Small intestine (tissue), 7 donors: Measurements from ENCODE around the gene NDST4. TPM values are rescaled to one million over a fixed set of nuclear protein-coding genes. Genes with fewer than 3 reads are reported as not detected.

Experiments used
- DNase-seq, 2 donors: peaks; one replicate each; pipeline versions ENCODE4 v3.0.0 to v3.0.0-alpha.2; 2013
- FAIRE-seq: peaks from 2 replicates; lab custom pipeline; 2012; peaks lifted over from hg19 to GRCh38; lab: Jason Lieb, UNC
- H3K27ac ChIP-seq, 3 donors: one replicate each; pipeline ENCODE4 v1.5.1; 2013; ENCODE audit warnings: low read length in 2 of 3, mild to moderate bottlenecking in 2 of 3, control low read depth in 1 of 3, inconsistent platforms in 1 of 3, low read depth in 1 of 3, moderate library complexity in 1 of 3
- H3K27me3 ChIP-seq, 3 donors: one replicate each; pipeline ENCODE4 v1.6.1; 2013; ENCODE audit warnings: low read length in 3 of 3, inconsistent platforms in 1 of 3; ENCODE audit not compliant: control insufficient read depth in 3 of 3, insufficient read depth in 3 of 3
- H3K36me3 ChIP-seq, 3 donors: one replicate each; pipeline ENCODE4 v1.6.1; 2013; ENCODE audit warnings: low read length in 3 of 3, inconsistent platforms in 1 of 3, low read depth in 1 of 3, mild to moderate bottlenecking in 1 of 3, moderate library complexity in 1 of 3; ENCODE audit not compliant: control insufficient read depth in 3 of 3, insufficient read depth in 2 of 3
- H3K4me1 ChIP-seq, 3 donors: one replicate each; pipeline ENCODE4 v1.6.1; 2013; ENCODE audit warnings: low read length in 2 of 3, inconsistent platforms in 1 of 3, low read depth in 1 of 3, mild to moderate bottlenecking in 1 of 3, moderate library complexity in 1 of 3; ENCODE audit not compliant: control insufficient read depth in 3 of 3, insufficient read depth in 2 of 3
- H3K4me3 ChIP-seq, 3 donors: one replicate each; pipeline ENCODE4 v1.5.1; 2013; ENCODE audit warnings: low read length in 3 of 3, control low read depth in 1 of 3, inconsistent platforms in 1 of 3, low read depth in 1 of 3, mild to moderate bottlenecking in 1 of 3, moderate library complexity in 1 of 3
- H3K9me3 ChIP-seq, 2 donors: one replicate each; pipeline ENCODE4 v1.6.1; 2013; ENCODE audit warnings: low read depth in 1 of 2, low read length in 1 of 2; ENCODE audit not compliant: control insufficient read depth in 2 of 2, insufficient read depth in 1 of 2
- WGBS, 3 donors: extraction: QIAGEN DNeasy Blood & Tissue Kit; methylation state at CpG; one replicate each; pipeline ENCODE4 v1.1.7; 2013; 5-methylcytosine and 5-hydroxymethylcytosine counted together
- polyA plus RNA-seq, 4 donors: library from polyadenylated mRNA; stranded (reverse) in 3 of 4; unstranded in 1 of 4; fragments of 200-250 nt in 3 of 4; fragments of 120-200 nt in 1 of 4; gene quantifications; one replicate each; pipeline versions ENCODE4 v1.2.1 to v1.2.3, GENCODE V29; 2013
- donor health status: healthy with polysubstance abuse.
- donor health status: control.
- donor health status: control.
- donor health status: Bipolar disorder and iron deficiency.
- donor health status: healthy.

NDST4 gene
- polyA plus RNA-seq, 4 donors = 0.46 TPM; not detected in 3

DNA sequence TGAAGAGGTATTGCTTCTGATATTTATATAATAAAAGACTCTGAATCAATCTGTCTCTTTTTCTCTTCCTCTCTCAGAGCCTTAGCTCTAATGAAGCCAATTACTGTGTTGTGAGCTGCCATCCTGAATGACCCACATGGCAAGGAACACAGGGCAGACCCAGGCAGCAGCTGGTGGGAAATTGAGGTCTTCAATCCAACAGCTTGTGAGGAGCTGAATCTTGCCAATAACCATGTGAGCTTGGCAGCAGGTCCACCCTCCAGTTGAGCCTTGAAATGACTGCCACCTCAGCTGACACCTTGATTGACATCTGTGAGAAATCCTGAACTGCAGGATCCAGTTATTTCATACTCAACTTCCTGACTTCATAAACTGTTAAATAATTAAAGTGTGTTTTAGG lies 149.4 kb downstream of the NDST4 start:
- Histone ChIP-seq H3K4me3 (no peak overlapping the region), H3K27me3 (no peaks in the 10 kb centered on the region), H3K9me3 (no peaks in the 10 kb centered on the region), H3K36me3 (no peaks in the 10 kb centered on the region), H3K27ac (no peak overlapping the region), H3K4me1 (no peaks in the 10 kb centered on the region)
- FAIRE-seq (no peak), DNase-seq (no peak)

DNA sequence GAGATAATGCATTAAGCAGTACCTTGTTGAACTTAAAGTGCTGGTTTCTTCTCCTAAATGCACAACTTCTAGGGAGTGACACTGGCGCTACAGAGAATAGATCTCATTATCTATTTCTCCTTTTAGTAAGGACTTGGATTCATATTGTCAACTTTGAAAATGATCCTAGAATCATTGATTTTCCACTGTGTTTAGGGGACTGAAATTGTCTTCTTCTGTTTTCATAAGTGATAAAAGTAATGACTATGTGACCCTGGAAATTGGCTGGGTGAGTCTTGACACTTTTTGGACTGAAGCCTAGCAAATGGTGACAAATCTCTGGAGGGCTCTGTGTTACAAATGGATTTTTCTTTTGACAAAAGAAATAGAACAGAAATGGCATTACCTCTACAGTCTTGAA lies 167.8 kb downstream of the NDST4 start:
- Histone ChIP-seq H3K27me3 (no peaks in the 10 kb centered on the region), H3K4me1 (no peaks in the 10 kb centered on the region), H3K4me3 (no peak overlapping the region), H3K9me3 (no peaks in the 10 kb centered on the region), H3K36me3 (no peaks in the 10 kb centered on the region), H3K27ac (no peak overlapping the region)
- FAIRE-seq = no peak
- DNase-seq = no peak
- WGBS, 3 donors = 94 to 100% (median 98%) methylated on average over 1 of the region's 1 CpG

DNA sequence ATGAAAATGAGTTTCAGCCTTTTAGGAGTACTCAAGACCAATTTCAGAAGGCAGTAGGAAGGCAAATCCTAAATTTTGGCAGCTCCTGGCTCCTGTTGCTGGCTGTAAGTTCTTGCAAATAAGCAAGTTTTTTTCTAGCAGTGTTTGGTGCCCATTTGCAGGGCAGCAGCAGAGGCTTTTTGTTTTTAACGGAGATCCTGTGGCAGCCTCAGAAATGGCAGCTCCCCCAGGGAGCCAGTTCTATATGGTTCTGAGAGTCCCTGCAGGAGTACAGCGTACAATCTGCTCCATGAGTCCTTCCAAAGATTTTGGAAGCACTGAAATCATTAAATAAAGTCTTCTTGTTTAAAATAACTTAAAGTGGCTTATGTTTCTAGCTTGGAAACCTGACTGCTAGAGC lies 171.9 kb downstream of the NDST4 start:
- 63 to 81% (median 65%) methylated on average over 2 of the region's 2 CpGs for WGBS, 3 donors
- DNase-seq = no peak
- no peak for FAIRE-seq

DNA sequence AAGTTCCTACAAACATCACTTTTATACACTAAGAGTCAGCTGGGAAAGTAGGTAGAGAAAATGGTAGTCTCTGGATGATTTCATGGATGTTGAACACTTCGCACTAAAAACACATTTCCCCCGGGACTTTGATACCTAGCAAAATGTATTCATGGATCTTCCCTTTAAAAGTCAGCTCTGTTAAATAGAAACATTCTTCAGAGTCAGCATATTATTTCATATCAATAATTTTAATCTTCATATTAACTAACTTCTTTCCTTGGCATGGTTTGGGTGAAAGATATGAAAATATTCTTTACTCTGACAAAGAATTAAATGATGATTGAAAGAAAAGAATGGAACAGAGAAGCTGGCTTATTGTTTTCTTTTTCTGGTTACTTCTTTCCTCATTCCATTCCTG lies 185.5 kb downstream of the NDST4 start:
- Histone ChIP-seq H3K4me3 (no peak overlapping the region), H3K27ac (no peak overlapping the region), H3K9me3 (no peaks in the 10 kb centered on the region), H3K36me3 (no peaks in the 10 kb centered on the region), H3K4me1 (no peaks in the 10 kb centered on the region), H3K27me3 (no peaks in the 10 kb centered on the region)
- DNase-seq (no peak), FAIRE-seq (no peak)
- 91 to 94% (median 93%) methylated on average over 2 of the region's 2 CpGs for WGBS, 3 donors

More for the DNA sequence above, 171.9 kb downstream of the NDST4 start:
- Histone ChIP-seq H3K4me1 (no peaks in the 10 kb centered on the region), H3K36me3 (no peaks in the 10 kb centered on the region), H3K4me3 (no peak overlapping the region), H3K27me3 (no peaks in the 10 kb centered on the region), H3K9me3 (no peaks in the 10 kb centered on the region), H3K27ac (no peak overlapping the region)

DNA sequence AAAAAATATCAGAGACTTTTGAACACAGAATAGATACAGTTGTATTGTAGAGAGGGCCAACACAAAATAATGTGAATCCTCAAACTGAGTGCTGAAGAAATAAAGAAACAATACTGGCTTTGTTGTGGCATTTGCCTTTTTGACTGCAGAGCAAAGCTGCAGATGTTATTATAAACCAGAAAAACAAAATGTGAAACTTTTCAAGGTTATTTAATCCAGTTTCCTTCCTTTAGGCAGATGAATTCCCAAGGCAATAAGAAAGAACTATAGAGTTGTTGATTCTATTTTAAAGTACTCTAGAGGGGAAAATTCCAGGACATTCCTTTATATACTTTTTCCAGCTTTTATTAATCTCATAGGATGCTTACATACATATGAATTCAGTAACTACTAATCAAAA lies 186.8 kb downstream of the NDST4 start:
- H3K4me1 ChIP-seq = peaks cover 0 to 5% (median 0%) of the 10 kb centered on the region in 3 donors
- H3K36me3 ChIP-seq = no peaks in the 10 kb centered on the region
- no peaks in the 10 kb centered on the region for H3K27me3 ChIP-seq
- no peak overlapping the region for H3K4me3 ChIP-seq
- H3K27ac ChIP-seq = no peak overlapping the region
- H3K9me3 ChIP-seq = no peaks in the 10 kb centered on the region
- no peak for DNase-seq
- no peak for FAIRE-seq

DNA sequence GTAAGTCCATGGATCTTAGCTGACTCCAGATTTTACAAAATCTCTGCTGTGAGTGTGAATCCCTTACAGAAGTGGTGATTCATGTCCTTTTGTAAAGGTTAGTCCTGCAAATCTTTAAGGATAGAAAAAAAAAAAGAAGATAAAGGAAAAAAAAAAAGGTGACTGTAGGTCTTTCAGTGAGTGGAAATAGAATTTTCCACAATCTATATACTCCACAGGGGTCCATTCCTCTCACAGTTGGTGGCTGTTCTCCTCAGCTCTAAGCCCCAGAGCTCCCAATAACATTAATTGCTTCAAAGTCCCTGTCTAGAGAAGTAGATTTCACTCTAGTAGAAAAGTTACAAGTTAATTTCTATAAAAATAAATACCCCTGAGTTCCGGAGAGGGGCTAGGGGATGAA lies 189.1 kb downstream of the NDST4 start:
- H3K27me3 ChIP-seq = no peaks in the 10 kb centered on the region
- no peak overlapping the region for H3K4me3 ChIP-seq
- WGBS, 3 donors = 75 to 94% (median 78%) methylated on average over 1 of the region's 1 CpG
- no peak overlapping the region for H3K27ac ChIP-seq
- DNase-seq (no peak), FAIRE-seq (no peak)
- no peaks in the 10 kb centered on the region for H3K9me3 ChIP-seq
- H3K4me1 ChIP-seq = peaks cover 0 to 5% (median 0%) of the 10 kb centered on the region in 3 donors
- H3K36me3 ChIP-seq = no peaks in the 10 kb centered on the region

DNA sequence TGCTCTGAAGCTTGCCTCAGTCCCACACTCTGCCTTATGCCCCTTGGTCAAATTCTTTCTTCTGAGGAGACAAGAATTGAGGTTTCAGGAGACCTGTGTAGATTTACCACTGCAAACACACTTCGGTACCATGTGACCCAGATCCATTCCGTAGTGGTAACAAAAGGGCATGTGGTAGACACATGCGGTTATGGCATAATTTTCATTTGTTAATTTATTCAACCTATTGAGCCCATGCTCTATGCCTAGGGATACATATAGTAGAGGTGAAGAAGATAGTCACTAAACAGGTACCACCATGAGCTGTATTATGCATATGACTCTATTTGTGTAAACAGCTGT lies 190.9 kb downstream of the NDST4 start:
- peaks cover 0 to 5% (median 0%) of the 10 kb centered on the region in 3 donors for H3K4me1 ChIP-seq
- no peaks in the 10 kb centered on the region for H3K36me3 ChIP-seq
- 42 to 76% (median 61%) methylated on average over 3 of the region's 3 CpGs for WGBS, 3 donors
- no peak for FAIRE-seq
- H3K27ac ChIP-seq = no peak overlapping the region
- H3K4me3 ChIP-seq = no peak overlapping the region
- DNase-seq = no peak
- no peaks in the 10 kb centered on the region for H3K9me3 ChIP-seq
- H3K27me3 ChIP-seq = no peaks in the 10 kb centered on the region

DNA sequence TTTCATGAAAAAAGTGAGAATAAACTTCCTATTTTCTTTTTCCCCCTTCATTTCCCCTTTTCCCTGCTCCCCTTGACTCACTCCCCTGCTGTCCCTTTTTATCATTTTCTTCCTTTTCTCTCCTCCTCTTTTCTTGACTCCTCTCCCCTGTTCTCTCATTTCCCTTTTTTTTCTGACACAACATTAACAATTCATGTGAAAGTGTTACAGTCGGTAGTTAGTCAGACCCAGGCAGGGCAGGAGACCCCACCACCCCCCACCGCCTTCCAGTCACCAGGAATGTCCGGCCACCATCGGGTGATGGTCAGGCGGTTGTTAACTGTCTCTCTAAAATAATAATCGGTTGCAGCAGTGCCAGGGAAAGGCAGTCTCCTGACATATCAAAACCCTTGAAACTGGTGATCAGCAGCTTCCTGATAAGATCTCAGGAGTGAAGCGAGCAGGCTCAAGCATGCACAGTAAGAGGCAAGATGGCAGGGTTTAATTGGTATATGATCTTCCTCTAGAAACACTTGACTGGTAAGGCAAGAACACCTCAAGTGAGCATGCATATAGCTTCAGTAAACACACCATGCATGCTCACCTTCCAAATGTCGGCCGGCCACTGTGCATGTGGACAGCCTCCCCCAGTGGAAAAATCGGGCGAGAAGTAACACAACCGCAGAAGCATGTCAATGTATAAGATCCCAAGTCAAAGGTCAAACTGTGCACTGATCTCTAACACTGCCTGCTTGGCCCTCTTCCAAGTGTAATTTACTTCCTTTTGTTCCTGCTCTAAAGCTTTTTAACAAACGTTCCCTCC lies 191.4 kb downstream of the NDST4 start:
- no peak for FAIRE-seq
- peak; percentile 29 to 79 for DNase-seq
- H3K36me3 ChIP-seq = no peaks in the 10 kb centered on the region
- WGBS, 3 donors = 38 to 64% (median 52%) methylated on average over 13 of the region's 13 CpGs
- no peak overlapping the region for H3K4me3 ChIP-seq
- no peaks in the 10 kb centered on the region for H3K27me3 ChIP-seq
- no peak overlapping the region for H3K27ac ChIP-seq
- peaks cover 0 to 5% (median 0%) of the 10 kb centered on the region in 3 donors for H3K4me1 ChIP-seq
- no peaks in the 10 kb centered on the region for H3K9me3 ChIP-seq

DNA sequence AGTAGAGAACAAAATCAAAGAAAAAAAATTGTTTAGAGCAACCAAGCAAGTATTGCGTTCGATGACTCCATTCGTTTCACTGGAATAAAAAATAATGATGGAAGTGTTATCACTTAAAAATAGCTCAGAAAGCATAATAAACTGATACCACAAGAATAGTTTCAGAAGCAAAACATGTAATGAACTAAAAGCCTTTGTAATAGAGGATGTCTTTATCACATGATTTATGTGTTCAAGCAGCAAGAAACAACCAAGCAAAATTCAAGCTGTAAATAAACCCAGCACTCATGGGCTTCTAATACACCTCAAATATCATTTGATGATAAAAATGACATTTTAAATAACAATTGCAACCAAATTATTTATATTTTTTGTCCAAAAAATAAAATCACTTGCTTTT lies 192.2 kb downstream of the NDST4 start:
- H3K4me3 ChIP-seq = no peak overlapping the region
- peaks cover 0 to 5% (median 0%) of the 10 kb centered on the region in 3 donors for H3K4me1 ChIP-seq
- DNase-seq (no peak), FAIRE-seq (no peak)
- 59 to 64% (median 61%) methylated on average over 3 of the region's 3 CpGs for WGBS, 3 donors
- H3K27ac ChIP-seq = no peak overlapping the region
- H3K36me3 ChIP-seq = no peaks in the 10 kb centered on the region
- H3K27me3 ChIP-seq = no peaks in the 10 kb centered on the region
- no peaks in the 10 kb centered on the region for H3K9me3 ChIP-seq
